ENCODE data around the gene PACS2.
A peak's percentile ranks its signal among the peaks of the same experiment; 100 is the strongest.
"Not testable (repeated sequence)": the region's sequence is repeated elsewhere in the genome, so short reads cannot be mapped to it uniquely, and the experiment has no call there.

The PACS2 gene

GRCh38 chr14:105334383-105335230, 20.1 kb downstream of the PACS2 start:
- DNase-seq = no peak

- DNase-seq = not testable (repeated sequence)
Measured at GRCh38 chr14:105335231-105335542, 20.6 kb downstream of the PACS2 start.

GRCh38 chr14:105335735-105336476, 21.4 kb downstream of the PACS2 start:
- DNase-seq = no peak

GRCh38 chr14:105336477-105337287, 22.1 kb downstream of the PACS2 start:
- DNase-seq = no peak

GRCh38 chr14:105337433-105337832, 22.9 kb downstream of the PACS2 start:
- DNase-seq = no peak

GRCh38 chr14:105337966-105338741, 23.6 kb downstream of the PACS2 start:
- DNase-seq = no peak

GRCh38 chr14:105340821-105341733, 26.5 kb downstream of the PACS2 start:
- no peak for DNase-seq

GRCh38 chr14:105343194-105343593, 28.6 kb downstream of the PACS2 start:
- DNase-seq = no peak

- DNase-seq = no peak
Measured at GRCh38 chr14:105346200-105346533, 31.6 kb downstream of the PACS2 start.

- no peak for DNase-seq
Measured at GRCh38 chr14:105346876-105347586, 32.5 kb downstream of the PACS2 start.

- DNase-seq = no peak
Measured at GRCh38 chr14:105347587-105347968, 33.0 kb downstream of the PACS2 start.

- no peak for DNase-seq
Measured at GRCh38 chr14:105348169-105348944, 33.8 kb downstream of the PACS2 start.

- DNase-seq = no peak
Measured at GRCh38 chr14:105348945-105349699, 34.6 kb downstream of the PACS2 start.

GRCh38 chr14:105349992-105350391, 35.4 kb downstream of the PACS2 start:
- DNase-seq = no peak

GRCh38 chr14:105350450-105351244, 36.1 kb downstream of the PACS2 start:
- no peak for DNase-seq

GRCh38 chr14:105351410-105351809, 36.9 kb downstream of the PACS2 start:
- no peak for DNase-seq

- DNase-seq = peak; percentile 29
Measured at GRCh38 chr14:105351920-105352851, 37.6 kb downstream of the PACS2 start.
